ENCODE data around the gene UBA7. TPM values are rescaled to one million over a fixed set of nuclear protein-coding genes. Genes with fewer than 3 reads are reported as not detected.

The UBA7 gene
- polyA plus RNA-seq, 1 experiment, result 62.5 TPM

DNA sequence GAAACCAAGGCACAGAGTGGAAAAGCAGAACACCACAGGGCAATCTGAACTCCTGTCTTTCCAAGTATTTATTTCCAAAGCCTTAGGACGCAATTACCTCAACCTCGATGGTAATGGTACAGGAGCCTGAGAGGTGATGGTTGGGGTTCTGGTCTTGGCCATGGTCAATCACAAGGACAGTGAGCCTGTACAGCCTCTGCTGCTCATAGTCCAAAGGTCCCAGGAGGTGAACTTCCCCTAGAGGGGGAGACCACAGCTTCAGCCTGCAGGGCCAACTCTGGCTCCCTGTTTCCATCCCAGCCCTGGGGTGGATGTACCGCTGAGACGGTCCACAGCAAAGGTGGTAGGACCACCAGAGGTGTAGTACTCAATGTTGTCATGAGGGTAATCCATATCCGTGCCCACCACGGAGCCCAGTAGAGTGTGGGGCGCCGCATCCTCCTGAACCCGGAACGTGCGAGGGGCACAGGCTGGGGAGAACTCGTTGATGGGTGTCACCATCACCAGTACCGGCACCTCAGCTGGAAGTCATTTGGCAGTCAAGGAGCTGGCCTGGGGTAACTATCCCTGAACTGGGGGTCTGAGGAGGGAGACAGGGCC, 20.2 kb downstream of the UBA7 start:
- no peak overlapping the region for H3K4me3 ChIP-seq (ENCODE audit: low read depth, low read length)
- TF ChIP-seq CTCF (IDR thresholded peaks at IDR 0.05; ENCODE audit: insufficient read depth, low read depth, low read length), result no peak
- H3K36me3 ChIP-seq (ENCODE audit: control insufficient read depth, insufficient read depth, low read length), result no peaks in the 10 kb centered on the region
- ChIA-PET CTCF (interaction anchor here (0.5 kb wide), 1 partner anchor 85 kb away, joined by 3 read pairs; no protein-coding TSS in a partner anchor), POLR2A (no interaction called here)
- no peak for DNase-seq (ENCODE audit: low read depth)
- no peaks in the 10 kb centered on the region for H3K27me3 ChIP-seq (ENCODE audit: control insufficient read depth, insufficient read depth, low read length)

GRCh38 chr3:49792371-49793150, 21.2 kb downstream of the UBA7 start:
- CTCF ChIA-PET, result interaction anchor here (1.0 kb wide), 1 partner anchor 10 kb away, joined by 4 read pairs; the partner anchor contains the start of gene INKA1
- DNase-seq (ENCODE audit: low read depth), result no peak
- no peak for TF ChIP-seq CTCF (IDR thresholded peaks at IDR 0.05; ENCODE audit: insufficient read depth, low read depth, low read length)
- H3K36me3 ChIP-seq (ENCODE audit: control insufficient read depth, insufficient read depth, low read length), result no peaks in the 10 kb centered on the region
- H3K4me3 ChIP-seq (ENCODE audit: low read depth, low read length), result no peak overlapping the region
- POLR2A ChIA-PET, result no interaction called here
- H3K27me3 ChIP-seq (ENCODE audit: control insufficient read depth, insufficient read depth, low read length), result no peaks in the 10 kb centered on the region

- Histone ChIP-seq H3K4me3 (ENCODE audit: low read depth, low read length) (no peak overlapping the region), H3K27me3 (ENCODE audit: control insufficient read depth, insufficient read depth, low read length) (no peaks in the 10 kb centered on the region), H3K36me3 (ENCODE audit: control insufficient read depth, insufficient read depth, low read length) (no peaks in the 10 kb centered on the region)
- DNase-seq (ENCODE audit: low read depth), result no peak
- CTCF ChIA-PET, result interaction anchor here (1.0 kb wide), 1 partner anchor 11 kb away, joined by 4 read pairs; the partner anchor contains the start of gene INKA1
- no peak for TF ChIP-seq CTCF (IDR thresholded peaks at IDR 0.05; ENCODE audit: insufficient read depth, low read depth, low read length)
- POLR2A ChIA-PET, result no interaction called here
Measured at GRCh38 chr3:49791571-49791970, 22.2 kb downstream of the UBA7 start.

DNA sequence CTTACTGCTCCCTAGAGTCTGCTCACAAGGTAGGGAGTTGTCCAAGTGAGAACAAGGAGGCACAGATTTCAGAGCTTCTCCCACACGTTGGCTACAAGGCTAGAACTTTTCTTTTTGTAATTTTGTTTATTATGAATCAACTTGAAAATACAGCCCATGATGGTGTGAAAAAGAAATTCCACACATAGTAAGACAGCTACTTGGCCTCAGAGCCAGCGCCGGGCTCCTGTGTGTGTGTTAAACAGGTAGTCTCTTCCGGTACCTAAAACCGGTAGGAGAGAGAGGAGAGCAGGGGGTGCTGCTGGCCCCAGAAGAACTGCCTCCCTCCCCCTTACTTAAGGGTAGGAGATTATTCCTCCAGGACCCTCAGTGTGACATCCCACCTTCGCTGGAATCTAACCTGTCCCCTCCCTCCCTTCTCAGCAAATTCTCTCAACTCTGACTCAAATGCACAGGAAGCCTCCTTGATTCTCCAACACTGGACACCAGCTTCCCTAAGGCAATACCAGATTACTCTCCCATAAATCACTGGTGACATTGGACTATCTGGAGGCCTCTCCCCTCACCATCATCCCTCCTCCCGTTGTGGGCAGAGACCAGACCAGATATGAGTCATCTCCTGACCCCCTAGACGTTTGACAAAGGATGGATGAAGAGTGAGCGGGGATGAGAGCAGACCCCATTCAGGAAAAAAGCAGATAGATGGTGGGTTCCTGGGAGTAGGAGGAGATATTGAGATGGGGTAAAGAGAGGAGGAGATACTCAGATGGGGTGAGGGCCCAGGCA, 22.9 kb downstream of the UBA7 start:
- Histone ChIP-seq H3K36me3 (ENCODE audit: control insufficient read depth, insufficient read depth, low read length) (no peaks in the 10 kb centered on the region), H3K27me3 (ENCODE audit: control insufficient read depth, insufficient read depth, low read length) (no peaks in the 10 kb centered on the region), H3K4me3 (ENCODE audit: low read depth, low read length) (no peak overlapping the region)
- TF ChIP-seq CTCF (IDR thresholded peaks at IDR 0.05; ENCODE audit: insufficient read depth, low read depth, low read length), result no peak
- ChIA-PET CTCF (no interaction called here), POLR2A (no interaction called here)
- DNase-seq (ENCODE audit: low read depth), result no peak

DNA sequence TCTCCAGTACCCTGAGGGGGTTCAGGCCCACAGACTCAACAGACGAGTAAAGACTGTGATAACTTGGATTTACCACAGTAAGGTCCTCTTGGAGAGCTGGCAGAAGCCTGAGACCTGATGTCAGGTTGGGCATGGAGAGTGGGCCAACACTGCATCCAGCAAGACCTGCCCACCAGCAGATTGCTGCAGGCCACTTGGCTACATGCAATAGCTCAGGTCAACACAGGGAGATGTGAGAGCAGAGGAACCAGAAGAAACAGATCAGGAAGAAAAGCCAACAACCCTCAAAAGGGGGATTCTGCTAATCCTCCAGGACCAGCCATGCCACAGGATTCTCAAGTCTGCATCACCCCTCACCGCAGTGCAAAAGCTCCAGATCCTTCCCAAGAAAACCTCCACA, 25.7 kb downstream of the UBA7 start:
- no peak for DNase-seq (ENCODE audit: low read depth)
- no peaks in the 10 kb centered on the region for H3K27me3 ChIP-seq (ENCODE audit: control insufficient read depth, insufficient read depth, low read length)
- ChIA-PET POLR2A (no interaction called here), CTCF (interaction anchor here (1.9 to 2.5 kb wide), 2 partner anchors 12 to 15 kb away, joined by 5 to 13 read pairs; partner anchors contain the start of genes CDHR4 and INKA1)
- H3K36me3 ChIP-seq (ENCODE audit: control insufficient read depth, insufficient read depth, low read length), result no peaks in the 10 kb centered on the region
- H3K4me3 ChIP-seq (ENCODE audit: low read depth, low read length), result no peak overlapping the region
- TF ChIP-seq CTCF (IDR thresholded peaks at IDR 0.05; ENCODE audit: insufficient read depth, low read depth, low read length), result no peak
